K562 (cell line): ENCODE data around the gene RXRB. TPM values are rescaled to one million over a fixed set of nuclear protein-coding genes. Genes with fewer than 3 reads are reported as not detected.

Source experiments
- BCOR ChIP-seq: fragments of 450-650 bp; IDR thresholded peaks from 2 replicates; pipeline ENCODE4 v1.6.1; 2016
- CHD2 ChIP-seq: IDR thresholded peaks from 2 replicates; pipeline ENCODE4 v1.6.1; 2011; ENCODE audit warnings: low read depth, low read length
- CSDE1 ChIP-seq, 2 experiments: fragments of 450-650 bp; IDR thresholded peaks; 2 replicates each; pipeline ENCODE4 v1.6.1; 2016; ENCODE audit warnings: mild to moderate bottlenecking in 1 of 2
- EWSR1 ChIP-seq: fragments of 450-650 bp; IDR thresholded peaks from 2 replicates; pipeline ENCODE4 v1.6.1; 2018; ENCODE audit warnings: borderline replicate concordance, mild to moderate bottlenecking, low read depth, moderate library complexity; ENCODE audit not compliant: partially characterized antibody
- GABPB1 ChIP-seq: sonication (generic); formaldehyde crosslinking; IDR thresholded peaks from 2 replicates; pipeline ENCODE4 v1.8.0; 2022; ENCODE audit warnings: mild to moderate bottlenecking, missing genetic modification reagents
- JUN ChIP-seq, 2 experiments: sonication (generic) in 1 of 2; formaldehyde crosslinking in 1 of 2; IDR thresholded peaks; 2 replicates each; pipeline versions ENCODE4 v1.6.1 to v1.8.0; 2012 to 2022; ENCODE audit warnings: borderline replicate concordance in 2 of 2, mild to moderate bottlenecking in 2 of 2, improper control_type of control experiment in 1 of 2, low read depth in 1 of 2, low read length in 1 of 2, missing genetic modification reagents in 1 of 2
- NFIX ChIP-seq: fragments of 250-450 bp; sonication (Bioruptor Pico); IDR thresholded peaks from 2 replicates; pipeline ENCODE4 v1.4.0; 2020; ENCODE audit warnings: low read depth, mild to moderate bottlenecking, moderate library complexity
- POLR3G ChIP-seq: IDR thresholded peaks from 2 replicates; pipeline ENCODE4 v1.6.1; 2011; ENCODE audit not compliant: insufficient read length, insufficient replicate concordance; ENCODE audit errors: extremely low read depth
- SAP30 ChIP-seq: fragments of 200-600 bp; sonication (generic); IDR thresholded peaks from 2 replicates; pipeline ENCODE4 v1.6.1; 2012; ENCODE audit warnings: borderline replicate concordance, low read depth, mild to moderate bottlenecking, moderate library complexity, low read length, control low read depth, inconsistent platforms; ENCODE audit not compliant: insufficient read depth, poor library complexity, severe bottlenecking
- STAT5B ChIP-seq: fragments of 250-450 bp; sonication (Bioruptor Pico); IDR thresholded peaks from 2 replicates; pipeline ENCODE4 v1.8.0; 2021; ENCODE audit warnings: mild to moderate bottlenecking, inconsistent platforms
- polyA plus RNA-seq, 8 experiments: library from polyadenylated mRNA; depleted of rRNA in 4 of 8; stranded (reverse) in 5 of 8; unstranded in 3 of 8; fragments of >200 nt; fragmentation: Nextera tagmentation in 2 of 8; fragmentation: Illumina TruSeq in 1 of 8; extraction: Ambion mirVana in 2 of 8; extraction: Trizol in 1 of 8; gene quantifications; 2 replicates each; pipeline versions ENCODE4 v1.2.1 to v1.2.3, GENCODE V29; 2011 to 2014; ENCODE audit warnings: inconsistent platforms in 1 of 8, missing spikeins in 1 of 8
- total RNA-seq, 7 experiments: library from RNA; depleted of rRNA in 6 of 7; stranded (reverse); fragments of >200 nt in 6 of 7; fragmentation: Illumina TruSeq in 2 of 7; extraction: Trizol in 2 of 7; gene quantifications; 2 replicates each; pipeline versions ENCODE4 v1.2.1 to v1.2.3, GENCODE V29; 2011 to 2021; ENCODE audit warnings: low replicate concordance in 1 of 7
- TF ChIP-seq, protein P1 (sequence below): fragments of 250-450 bp; sonication (Bioruptor Pico); IDR thresholded peaks from 2 replicates; pipeline ENCODE4 v1.4.0; 2020; ENCODE audit warnings: mild to moderate bottlenecking, moderate library complexity
- TF ChIP-seq, protein P2 (sequence below): conservative IDR thresholded peaks from 2 replicates; pipeline ENCODE4 v1.6.1; 2011; ENCODE audit warnings: low read depth, mild to moderate bottlenecking, low read length; ENCODE audit not compliant: control insufficient read depth
- TF ChIP-seq, protein P3 (sequence below): fragments of 450-650 bp; IDR thresholded peaks from 2 replicates; pipeline ENCODE4 v1.6.1; 2017; ENCODE audit warnings: antibody characterized with exemption
- TF ChIP-seq, protein P4 (sequence below): fragments of 450-650 bp; IDR thresholded peaks from 2 replicates; pipeline ENCODE4 v1.6.1; 2016; ENCODE audit warnings: mild to moderate bottlenecking
- TF ChIP-seq, protein P5 (sequence below): fragments of 250-450 bp; sonication (Bioruptor Pico); IDR thresholded peaks from 2 replicates; pipeline ENCODE4 v1.8.0; 2021; ENCODE audit warnings: borderline replicate concordance, mild to moderate bottlenecking, moderate library complexity; ENCODE audit not compliant: poor library complexity, severe bottlenecking

Gene RXRB
- total and polyA plus RNA-seq, 9 of the 15 experiments (the other 6 are each of a cell fraction or from before 2014, with no cell fraction given): 0.76 to 35.5 (median 18.4) TPM

DNA sequence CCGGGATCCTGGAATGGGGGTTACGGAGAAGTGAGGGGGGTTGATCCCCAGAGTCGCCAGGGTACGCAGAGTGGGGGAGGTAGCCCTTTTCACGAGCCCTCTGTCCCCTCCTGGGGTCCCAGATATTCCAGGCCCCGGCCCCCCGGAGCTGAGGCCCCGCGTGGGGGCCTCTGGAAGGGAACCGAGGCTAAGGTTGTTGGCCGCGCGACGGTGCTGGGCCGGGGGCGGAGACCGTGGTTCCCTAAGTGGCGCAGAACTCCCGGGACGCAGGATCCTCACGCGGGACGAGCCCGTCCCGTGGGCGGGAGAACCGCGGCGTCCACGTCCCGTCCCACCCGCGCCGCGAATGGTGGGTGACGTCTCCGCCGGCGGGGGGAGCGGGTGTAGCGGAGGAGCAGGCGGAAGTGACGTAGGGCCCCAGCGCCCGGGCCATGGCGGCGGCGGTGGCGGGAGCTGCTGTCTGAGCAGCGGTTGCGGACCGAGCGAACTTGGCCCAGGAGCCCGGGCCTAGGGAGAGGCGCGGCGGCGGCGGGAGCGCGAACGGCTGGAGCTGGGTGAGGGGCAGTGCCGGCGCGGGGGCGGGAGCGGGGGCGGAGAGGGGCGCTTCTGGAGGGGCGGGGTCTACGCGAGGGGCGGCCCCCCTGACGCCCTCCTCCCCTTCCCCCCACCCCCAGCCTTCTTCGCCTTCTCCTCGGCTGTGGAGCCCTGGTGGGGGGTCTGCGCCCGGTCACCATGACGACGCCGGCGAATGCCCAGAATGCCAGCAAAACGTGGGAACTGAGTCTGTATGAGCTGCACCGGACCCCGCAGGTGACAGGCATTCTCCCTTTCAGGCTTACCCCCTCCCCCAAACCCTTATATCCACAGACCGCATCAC, 7.9 kb upstream of the RXRB start, which contains the start of gene RING1 (continued):
- TF ChIP-seq, protein P1, sequence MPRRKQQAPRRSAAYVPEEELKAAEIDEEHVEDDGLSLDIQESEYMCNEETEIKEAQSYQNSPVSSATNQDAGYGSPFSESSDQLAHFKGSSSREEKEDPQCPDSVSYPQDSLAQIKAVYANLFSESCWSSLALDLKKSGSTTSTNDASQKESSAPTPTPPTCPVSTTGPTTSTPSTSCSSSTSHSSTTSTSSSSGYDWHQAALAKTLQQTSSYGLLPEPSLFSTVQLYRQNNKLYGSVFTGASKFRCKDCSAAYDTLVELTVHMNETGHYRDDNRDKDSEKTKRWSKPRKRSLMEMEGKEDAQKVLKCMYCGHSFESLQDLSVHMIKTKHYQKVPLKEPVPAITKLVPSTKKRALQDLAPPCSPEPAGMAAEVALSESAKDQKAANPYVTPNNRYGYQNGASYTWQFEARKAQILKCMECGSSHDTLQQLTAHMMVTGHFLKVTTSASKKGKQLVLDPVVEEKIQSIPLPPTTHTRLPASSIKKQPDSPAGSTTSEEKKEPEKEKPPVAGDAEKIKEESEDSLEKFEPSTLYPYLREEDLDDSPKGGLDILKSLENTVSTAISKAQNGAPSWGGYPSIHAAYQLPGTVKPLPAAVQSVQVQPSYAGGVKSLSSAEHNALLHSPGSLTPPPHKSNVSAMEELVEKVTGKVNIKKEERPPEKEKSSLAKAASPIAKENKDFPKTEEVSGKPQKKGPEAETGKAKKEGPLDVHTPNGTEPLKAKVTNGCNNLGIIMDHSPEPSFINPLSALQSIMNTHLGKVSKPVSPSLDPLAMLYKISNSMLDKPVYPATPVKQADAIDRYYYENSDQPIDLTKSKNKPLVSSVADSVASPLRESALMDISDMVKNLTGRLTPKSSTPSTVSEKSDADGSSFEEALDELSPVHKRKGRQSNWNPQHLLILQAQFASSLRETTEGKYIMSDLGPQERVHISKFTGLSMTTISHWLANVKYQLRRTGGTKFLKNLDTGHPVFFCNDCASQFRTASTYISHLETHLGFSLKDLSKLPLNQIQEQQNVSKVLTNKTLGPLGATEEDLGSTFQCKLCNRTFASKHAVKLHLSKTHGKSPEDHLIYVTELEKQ (CRISPR knock-in tag): no peak
- TF ChIP-seq, protein P2, sequence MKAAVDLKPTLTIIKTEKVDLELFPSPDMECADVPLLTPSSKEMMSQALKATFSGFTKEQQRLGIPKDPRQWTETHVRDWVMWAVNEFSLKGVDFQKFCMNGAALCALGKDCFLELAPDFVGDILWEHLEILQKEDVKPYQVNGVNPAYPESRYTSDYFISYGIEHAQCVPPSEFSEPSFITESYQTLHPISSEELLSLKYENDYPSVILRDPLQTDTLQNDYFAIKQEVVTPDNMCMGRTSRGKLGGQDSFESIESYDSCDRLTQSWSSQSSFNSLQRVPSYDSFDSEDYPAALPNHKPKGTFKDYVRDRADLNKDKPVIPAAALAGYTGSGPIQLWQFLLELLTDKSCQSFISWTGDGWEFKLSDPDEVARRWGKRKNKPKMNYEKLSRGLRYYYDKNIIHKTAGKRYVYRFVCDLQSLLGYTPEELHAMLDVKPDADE: peak; percentile 86
- no peak for TF ChIP-seq POLR3G
- TF ChIP-seq NFIX (CRISPR knock-in tag): no peak
- TF ChIP-seq, protein P3, sequence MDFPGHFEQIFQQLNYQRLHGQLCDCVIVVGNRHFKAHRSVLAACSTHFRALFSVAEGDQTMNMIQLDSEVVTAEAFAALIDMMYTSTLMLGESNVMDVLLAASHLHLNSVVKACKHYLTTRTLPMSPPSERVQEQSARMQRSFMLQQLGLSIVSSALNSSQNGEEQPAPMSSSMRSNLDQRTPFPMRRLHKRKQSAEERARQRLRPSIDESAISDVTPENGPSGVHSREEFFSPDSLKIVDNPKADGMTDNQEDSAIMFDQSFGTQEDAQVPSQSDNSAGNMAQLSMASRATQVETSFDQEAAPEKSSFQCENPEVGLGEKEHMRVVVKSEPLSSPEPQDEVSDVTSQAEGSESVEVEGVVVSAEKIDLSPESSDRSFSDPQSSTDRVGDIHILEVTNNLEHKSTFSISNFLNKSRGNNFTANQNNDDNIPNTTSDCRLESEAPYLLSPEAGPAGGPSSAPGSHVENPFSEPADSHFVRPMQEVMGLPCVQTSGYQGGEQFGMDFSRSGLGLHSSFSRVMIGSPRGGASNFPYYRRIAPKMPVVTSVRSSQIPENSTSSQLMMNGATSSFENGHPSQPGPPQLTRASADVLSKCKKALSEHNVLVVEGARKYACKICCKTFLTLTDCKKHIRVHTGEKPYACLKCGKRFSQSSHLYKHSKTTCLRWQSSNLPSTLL: peak; percentile 77
- peak; percentile 59 for TF ChIP-seq BCOR
- TF ChIP-seq, protein P4, sequence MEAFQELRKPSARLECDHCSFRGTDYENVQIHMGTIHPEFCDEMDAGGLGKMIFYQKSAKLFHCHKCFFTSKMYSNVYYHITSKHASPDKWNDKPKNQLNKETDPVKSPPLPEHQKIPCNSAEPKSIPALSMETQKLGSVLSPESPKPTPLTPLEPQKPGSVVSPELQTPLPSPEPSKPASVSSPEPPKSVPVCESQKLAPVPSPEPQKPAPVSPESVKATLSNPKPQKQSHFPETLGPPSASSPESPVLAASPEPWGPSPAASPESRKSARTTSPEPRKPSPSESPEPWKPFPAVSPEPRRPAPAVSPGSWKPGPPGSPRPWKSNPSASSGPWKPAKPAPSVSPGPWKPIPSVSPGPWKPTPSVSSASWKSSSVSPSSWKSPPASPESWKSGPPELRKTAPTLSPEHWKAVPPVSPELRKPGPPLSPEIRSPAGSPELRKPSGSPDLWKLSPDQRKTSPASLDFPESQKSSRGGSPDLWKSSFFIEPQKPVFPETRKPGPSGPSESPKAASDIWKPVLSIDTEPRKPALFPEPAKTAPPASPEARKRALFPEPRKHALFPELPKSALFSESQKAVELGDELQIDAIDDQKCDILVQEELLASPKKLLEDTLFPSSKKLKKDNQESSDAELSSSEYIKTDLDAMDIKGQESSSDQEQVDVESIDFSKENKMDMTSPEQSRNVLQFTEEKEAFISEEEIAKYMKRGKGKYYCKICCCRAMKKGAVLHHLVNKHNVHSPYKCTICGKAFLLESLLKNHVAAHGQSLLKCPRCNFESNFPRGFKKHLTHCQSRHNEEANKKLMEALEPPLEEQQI: no peak
- no peak for TF ChIP-seq EWSR1
- no peak; a peak in 1 of 4 replicates for TF ChIP-seq CSDE1 (IDR thresholded peaks at IDR 0.05)
- TF ChIP-seq, protein P5, sequence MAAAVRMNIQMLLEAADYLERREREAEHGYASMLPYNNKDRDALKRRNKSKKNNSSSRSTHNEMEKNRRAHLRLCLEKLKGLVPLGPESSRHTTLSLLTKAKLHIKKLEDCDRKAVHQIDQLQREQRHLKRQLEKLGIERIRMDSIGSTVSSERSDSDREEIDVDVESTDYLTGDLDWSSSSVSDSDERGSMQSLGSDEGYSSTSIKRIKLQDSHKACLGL (CRISPR knock-in tag): no peak
- peak; percentile 65; the same call in 1 of the 2 replicates for TF ChIP-seq CHD2
- no peak for TF ChIP-seq STAT5B (CRISPR knock-in tag)
- TF ChIP-seq GABPB1 (CRISPR knock-in tag): peak; percentile 99
- peak; percentile 20 for TF ChIP-seq SAP30
- TF ChIP-seq JUN (IDR thresholded peaks at IDR 0.05; ENCODE audit: borderline replicate concordance, low read depth, low read length): 0 out of 2 replicates have a peak, but pooled peaks have one; percentile 59
- TF ChIP-seq JUN (CRISPR knock-in tag; IDR thresholded peaks at IDR 0.05; ENCODE audit: borderline replicate concordance): 0 out of 2 replicates have a peak, but pooled peaks have one; percentile 16
